Activated T-helper 1 cell treated with anti-CD3 and anti-CD28 coated beads, Interleukin-12 subunit alpha, Interleukin-12 subunit beta, Interleukin-2, Interleukin-4 antibody, amounts not matched to agents 30 ng/mL and 10 ng/mL and 1 ng/mL, durations not matched to agents 14 hours and 24 hours and 36 hours (primary cell): ENCODE results near the gene SH3GLB2. TPM values are rescaled to one million over a fixed set of nuclear protein-coding genes. Genes with fewer than 3 reads are reported as not detected.

ENCODE experiments used
- DNase-seq: peaks from one replicate; pipeline ENCODE4 v3.0.0; 2021; ENCODE audit warnings: low spot score
- H3K27ac Mint-ChIP-seq: one replicate; pipeline ENCODE4 v1.8.0; 2021; ENCODE audit warnings: mild to moderate bottlenecking, mixed read lengths
- H3K27me3 Mint-ChIP-seq: one replicate; pipeline ENCODE4 v1.8.0; 2022; ENCODE audit warnings: mild to moderate bottlenecking, moderate library complexity, mixed read lengths; ENCODE audit not compliant: insufficient read depth
- H3K36me3 Mint-ChIP-seq: one replicate; pipeline ENCODE4 v1.8.0; 2021; ENCODE audit warnings: low read depth, mixed read lengths
- H3K4me1 Mint-ChIP-seq: one replicate; pipeline ENCODE4 v1.8.0; 2021; ENCODE audit warnings: low read depth, mixed read lengths
- H3K4me3 Mint-ChIP-seq: one replicate; pipeline ENCODE4 v1.8.0; 2021; ENCODE audit warnings: mild to moderate bottlenecking, moderate library complexity, mixed read lengths
- H3K9me3 Mint-ChIP-seq: one replicate; pipeline ENCODE4 v1.8.0; 2021; ENCODE audit warnings: mixed read lengths
- intact Hi-C: fragments of 100-400 bp; cut with micrococcal nuclease; formaldehyde crosslinking; loops from one replicate; pipeline ENCODE4 v1.15.1; 2024
- total RNA-seq: library from RNA; stranded (reverse); gene quantifications from 2 replicates; pipeline ENCODE4 v1.2.3, GENCODE V29; 2022

Gene SH3GLB2
- total RNA-seq, 1 donor from 2014 or later: 74.8 TPM

- Mint-ChIP-seq H3K9me3 (no peaks in the 10 kb centered on the region), H3K27ac (peak overlapping the region; percentile 75)
Observed at GRCh38 chr9:129068110-129068509, 40.0 kb upstream of the SH3GLB2 start.

GRCh38 chr9:129064499-129064908 lies 36.4 kb upstream of the SH3GLB2 start:
- peaks cover 19% of the 10 kb centered on the region for H3K36me3 Mint-ChIP-seq
- H3K27ac Mint-ChIP-seq: no peak overlapping the region
- no peak for DNase-seq
- H3K27me3 Mint-ChIP-seq: no peaks in the 10 kb centered on the region
- peaks cover 10% of the 10 kb centered on the region for H3K4me1 Mint-ChIP-seq
- no peaks in the 10 kb centered on the region for H3K9me3 Mint-ChIP-seq
- intact Hi-C loops: no loop called here
- no peak overlapping the region for H3K4me3 Mint-ChIP-seq

More at GRCh38 chr9:129068110-129068509, 40.0 kb upstream of the SH3GLB2 start:
- intact Hi-C loops: no loop called here
- Mint-ChIP-seq H3K27me3 (no peaks in the 10 kb centered on the region), H3K4me3 (no peak overlapping the region), H3K36me3 (peaks cover 16% of the 10 kb centered on the region), H3K4me1 (peaks cover 12% of the 10 kb centered on the region)
- no peak for DNase-seq

DNA sequence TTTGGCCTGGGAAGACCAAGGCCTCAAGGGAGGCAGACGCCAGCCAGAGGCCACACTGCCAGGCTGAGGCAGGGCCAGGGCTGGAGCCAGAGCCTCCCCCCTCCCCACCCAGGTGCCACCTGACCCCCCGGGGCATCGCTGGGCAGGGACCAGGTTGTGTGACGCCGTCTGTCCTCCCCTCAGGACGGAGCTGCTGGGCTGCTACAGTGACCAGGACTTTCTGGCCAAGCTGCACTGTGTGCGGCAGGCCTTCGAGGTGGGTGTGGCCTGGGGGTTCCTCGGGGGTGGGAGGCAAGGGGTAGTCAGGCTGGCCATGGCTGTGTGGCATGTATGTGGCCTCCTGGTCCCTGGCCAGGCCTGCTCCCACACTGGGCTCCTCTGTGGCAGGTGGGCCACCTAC lies 34.9 kb upstream of the SH3GLB2 start:
- peaks cover 17% of the 10 kb centered on the region for H3K36me3 Mint-ChIP-seq
- no peaks in the 10 kb centered on the region for H3K4me1 Mint-ChIP-seq
- no peak for DNase-seq
- H3K27me3 Mint-ChIP-seq: no peaks in the 10 kb centered on the region
- H3K9me3 Mint-ChIP-seq: no peaks in the 10 kb centered on the region
- intact Hi-C loops: no loop called here
- H3K4me3 Mint-ChIP-seq: no peak overlapping the region
- H3K27ac Mint-ChIP-seq: no peak overlapping the region

- DNase-seq: no peak
- Mint-ChIP-seq H3K9me3 (no peaks in the 10 kb centered on the region), H3K36me3 (peaks cover 17% of the 10 kb centered on the region), H3K4me3 (no peak overlapping the region), H3K27me3 (no peaks in the 10 kb centered on the region), H3K4me1 (no peaks in the 10 kb centered on the region), H3K27ac (no peak overlapping the region)
- intact Hi-C loops: no loop called here
Observed at GRCh38 chr9:129060991-129061390, 32.9 kb upstream of the SH3GLB2 start.

GRCh38 chr9:129059796-129060785 lies 32.0 kb upstream of the SH3GLB2 start:
- no peak for DNase-seq
- H3K27ac Mint-ChIP-seq: no peak overlapping the region
- intact Hi-C loops: no loop called here
- peaks cover 10% of the 10 kb centered on the region for H3K36me3 Mint-ChIP-seq
- no peaks in the 10 kb centered on the region for H3K27me3 Mint-ChIP-seq
- no peak overlapping the region for H3K4me3 Mint-ChIP-seq
- H3K4me1 Mint-ChIP-seq: no peaks in the 10 kb centered on the region
- H3K9me3 Mint-ChIP-seq: no peaks in the 10 kb centered on the region

DNA sequence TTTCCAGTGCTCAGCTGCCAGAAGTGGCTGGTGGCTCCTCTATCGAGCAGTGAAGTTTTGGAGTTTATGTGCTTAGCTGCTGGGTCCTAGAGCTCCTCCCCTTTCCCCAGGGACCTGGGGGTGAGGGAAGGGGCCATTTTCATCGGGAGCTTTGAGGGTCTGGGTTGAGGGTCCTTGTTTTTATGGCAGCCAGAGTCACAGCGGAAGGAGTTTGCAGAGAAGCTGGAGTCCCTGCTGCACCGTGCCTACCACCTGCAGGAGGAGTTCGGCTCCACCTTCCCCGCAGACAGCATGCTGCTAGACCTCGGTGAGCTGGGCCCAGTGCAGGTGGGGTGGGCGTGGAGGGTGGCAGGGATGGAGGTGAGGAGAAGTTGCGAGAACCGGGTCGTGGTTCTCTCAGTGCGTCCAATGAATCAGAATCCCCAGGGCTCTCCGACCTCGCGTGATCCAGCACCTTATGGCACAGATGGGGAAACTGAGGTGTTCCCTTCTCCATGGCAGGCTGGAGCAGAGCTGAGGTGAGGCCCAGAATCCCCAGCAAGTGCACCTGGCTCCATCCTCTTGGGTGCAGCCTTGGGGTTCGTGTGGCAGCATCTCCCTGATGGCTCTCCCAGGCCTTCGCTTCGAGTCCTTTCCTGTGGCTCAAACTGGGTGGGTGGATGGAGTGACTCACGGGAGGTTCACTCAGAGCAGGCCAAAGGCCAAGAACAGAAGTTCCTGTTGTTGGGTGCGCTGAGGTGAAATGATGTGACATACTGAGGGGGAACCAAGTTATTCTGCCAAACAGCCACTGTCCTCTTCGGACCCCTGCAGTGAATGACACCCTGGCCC lies 31.0 kb upstream of the SH3GLB2 start:
- H3K27ac Mint-ChIP-seq: no peak overlapping the region

GRCh38 chr9:129054163-129054851 lies 26.2 kb upstream of the SH3GLB2 start:
- no peaks in the 10 kb centered on the region for H3K9me3 Mint-ChIP-seq
- peaks cover 4% of the 10 kb centered on the region for H3K36me3 Mint-ChIP-seq
- H3K27ac Mint-ChIP-seq: no peak overlapping the region
- intact Hi-C loops: no loop called here
- no peaks in the 10 kb centered on the region for H3K27me3 Mint-ChIP-seq
- no peak overlapping the region for H3K4me3 Mint-ChIP-seq
- DNase-seq: no peak
- H3K4me1 Mint-ChIP-seq: no peaks in the 10 kb centered on the region

More for the DNA sequence above, 31.0 kb upstream of the SH3GLB2 start:
- H3K36me3 Mint-ChIP-seq: peaks cover 10% of the 10 kb centered on the region
- H3K9me3 Mint-ChIP-seq: no peaks in the 10 kb centered on the region
- no peaks in the 10 kb centered on the region for H3K4me1 Mint-ChIP-seq
- H3K27me3 Mint-ChIP-seq: no peaks in the 10 kb centered on the region
- H3K4me3 Mint-ChIP-seq: no peak overlapping the region
- intact Hi-C loops: no loop called here
- no peak for DNase-seq

- Mint-ChIP-seq H3K27ac (no peak overlapping the region), H3K9me3 (no peaks in the 10 kb centered on the region), H3K27me3 (no peaks in the 10 kb centered on the region), H3K4me3 (no peak overlapping the region), H3K36me3 (peaks cover 8% of the 10 kb centered on the region), H3K4me1 (no peaks in the 10 kb centered on the region)
- no peak for DNase-seq
- intact Hi-C loops: no loop called here
Observed at GRCh38 chr9:129053020-129053419, 24.9 kb upstream of the SH3GLB2 start.

DNA sequence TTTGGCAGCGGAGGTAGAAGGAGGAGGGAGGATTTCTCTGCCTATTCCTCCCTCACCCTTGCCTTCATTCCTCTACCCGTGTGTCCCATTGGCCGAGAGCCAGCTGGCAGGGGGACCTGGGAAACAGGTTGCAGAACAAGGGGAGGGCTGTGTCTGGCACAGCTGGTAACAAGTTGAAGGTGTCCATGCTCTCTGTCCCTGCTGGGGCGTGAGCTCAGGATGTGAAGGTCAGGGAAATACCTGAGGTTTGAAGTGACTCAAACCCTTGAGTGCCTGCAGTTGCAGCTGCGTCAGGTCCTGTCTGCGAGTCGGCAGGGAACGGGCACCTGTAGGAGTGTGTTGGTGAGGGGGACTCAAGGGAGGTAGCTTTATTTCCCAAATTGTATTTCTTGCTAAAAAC lies 24.5 kb upstream of the SH3GLB2 start:
- Mint-ChIP-seq H3K27ac (no peak overlapping the region), H3K36me3 (peaks cover 9% of the 10 kb centered on the region), H3K27me3 (no peaks in the 10 kb centered on the region), H3K9me3 (no peaks in the 10 kb centered on the region), H3K4me1 (no peaks in the 10 kb centered on the region), H3K4me3 (no peak overlapping the region)
- intact Hi-C loops: no loop called here
- no peak for DNase-seq

DNA sequence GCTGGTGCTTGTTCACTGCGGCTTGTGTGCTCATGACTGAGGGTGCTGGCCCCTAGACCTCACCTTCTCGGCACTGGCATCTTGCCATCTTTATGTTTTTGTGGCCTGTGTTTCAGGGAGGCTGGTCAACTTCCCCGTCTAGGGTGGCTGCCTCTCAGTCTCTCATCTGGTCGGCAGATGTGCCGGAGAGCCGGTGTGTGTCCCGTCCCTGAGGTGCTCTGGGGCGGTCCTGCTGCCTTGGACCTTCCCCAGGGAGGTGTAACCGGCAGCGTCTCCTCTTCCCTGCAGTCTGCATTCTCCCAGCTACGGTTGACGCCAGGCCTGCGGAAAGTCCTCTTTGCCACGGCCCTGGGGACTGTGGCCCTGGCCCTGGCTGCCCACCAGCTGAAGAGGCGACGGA lies 13.9 kb upstream of the SH3GLB2 start:
- intact Hi-C loops: no loop called here
- no peak for DNase-seq
- Mint-ChIP-seq H3K36me3 (peaks cover 20% of the 10 kb centered on the region), H3K9me3 (no peaks in the 10 kb centered on the region), H3K4me1 (peaks cover 12% of the 10 kb centered on the region), H3K4me3 (no peak overlapping the region), H3K27me3 (no peaks in the 10 kb centered on the region), H3K27ac (no peak overlapping the region)

DNA sequence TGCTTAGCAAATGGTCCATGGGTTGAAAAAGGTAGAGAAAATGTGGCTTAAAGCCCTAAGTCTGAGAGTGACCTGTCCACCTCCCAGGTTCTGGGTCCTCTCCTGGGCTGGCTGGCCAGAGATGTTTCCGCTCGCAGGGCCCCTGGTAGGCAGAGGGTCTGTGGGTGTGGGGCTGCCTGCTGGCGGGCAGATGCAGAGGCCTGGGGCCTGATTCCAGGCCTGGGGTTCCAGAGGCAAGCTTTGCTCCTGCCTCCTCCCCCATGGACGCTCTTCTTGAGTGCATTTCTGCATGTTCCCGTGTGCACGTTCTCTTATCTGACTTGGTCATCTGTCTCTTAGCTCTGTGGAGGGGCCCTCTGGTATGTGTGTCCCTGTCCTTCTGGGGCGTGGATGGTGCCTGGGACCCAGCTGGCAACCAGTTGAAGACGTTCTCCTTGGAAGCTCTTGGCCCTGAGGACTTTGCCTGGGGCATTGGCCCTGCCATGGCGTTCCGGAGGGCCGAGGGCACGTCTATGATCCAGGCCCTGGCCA lies 12.0 kb upstream of the SH3GLB2 start:
- H3K27ac Mint-ChIP-seq: no peak overlapping the region

GRCh38 chr9:129038109-129038852 lies 10.2 kb upstream of the SH3GLB2 start:
- peaks cover 17% of the 10 kb centered on the region for H3K36me3 Mint-ChIP-seq
- H3K9me3 Mint-ChIP-seq: no peaks in the 10 kb centered on the region
- H3K4me1 Mint-ChIP-seq: peaks cover 20% of the 10 kb centered on the region
- peak overlapping the region; percentile 97 for H3K4me3 Mint-ChIP-seq
- intact Hi-C loops: loop anchor here (10.0 kb wide), 1 partner anchor 1813 kb away; no protein-coding TSS in a partner anchor
- no peak for DNase-seq
- H3K27me3 Mint-ChIP-seq: peaks cover 2% of the 10 kb centered on the region
- peak overlapping the region; percentile 37 for H3K27ac Mint-ChIP-seq

More for the DNA sequence above, 12.0 kb upstream of the SH3GLB2 start:
- no peak for DNase-seq
- intact Hi-C loops: no loop called here
- Mint-ChIP-seq H3K27me3 (no peaks in the 10 kb centered on the region), H3K4me1 (peaks cover 20% of the 10 kb centered on the region), H3K4me3 (no peak overlapping the region), H3K36me3 (peaks cover 21% of the 10 kb centered on the region), H3K9me3 (no peaks in the 10 kb centered on the region)
